Measurements from ENCODE around the gene RNF186.

Gene RNF186

GRCh38 chr1:19804831-19805251 is 10.2 kb downstream of the RNF186 start:
- Histone ChIP-seq H3K36me3 (replicated peaks in 1 of 2; ENCODE audit: control insufficient read depth in 2 of 2, insufficient read depth in 2 of 2, low read length in 2 of 2) (no peaks in the 10 kb centered on the region), H3K18ac (ENCODE audit: low read length) (no peak overlapping the region), H3K27me3 (ENCODE audit: control insufficient read depth in 3 of 3, insufficient read depth in 3 of 3, low read depth in 1 of 3, low read length in 3 of 3) (peaks cover 0 to 47% (median 17%) of the 10 kb centered on the region in 3 experiments), H3K9ac (ENCODE audit: low read depth, low read length, poor library complexity) (no peak overlapping the region), H2BK15ac (ENCODE audit: low read length) (no peak overlapping the region), H2BK5ac (ENCODE audit: low read length) (no peak overlapping the region), H2BK12ac (ENCODE audit: low read length) (no peak overlapping the region), H3K9me3 (replicated peaks in 1 of 2; ENCODE audit: control insufficient read depth in 2 of 2, insufficient read depth in 1 of 2, low read depth in 1 of 2, low read length in 2 of 2) (no peaks in the 10 kb centered on the region), H3K23ac (ENCODE audit: low read depth, low read length, poor library complexity) (no peak overlapping the region), H3K27ac (replicated peaks; ENCODE audit: low read length) (no peak overlapping the region), H4K91ac (ENCODE audit: low read depth, low read length, poor library complexity) (no peak overlapping the region), H3K79me1 (ENCODE audit: low read depth, low read length) (no peaks in the 10 kb centered on the region), H3K14ac (ENCODE audit: low read length) (no peak overlapping the region), H3K4me2 (ENCODE audit: insufficient read depth, low read length, poor library complexity, severe bottlenecking) (no peak overlapping the region), H2AK5ac (ENCODE audit: low read depth, low read length) (no peak overlapping the region), H2BK120ac (ENCODE audit: low read depth, low read length) (no peak overlapping the region), H3K4me3 (ENCODE audit: low read length in 2 of 2) (no peak overlapping the region), H3K4me1 (ENCODE audit: control insufficient read depth in 2 of 2, insufficient read depth in 1 of 2, low read depth in 1 of 2, low read length in 2 of 2) (no peaks in the 10 kb centered on the region), H2AFZ (ENCODE audit: low read length) (no peak overlapping the region), H3K4ac (ENCODE audit: low read length) (no peak overlapping the region), H4K8ac (ENCODE audit: low read depth, low read length) (no peak overlapping the region)
- no peak for DNase-seq (ENCODE audit: low spot score)
- no CpG with 5 or more reads among the region's 6 CpGs for WGBS, 2 donors (ENCODE audit: extremely low coverage in 2 of 2, insufficient read length in 2 of 2, insufficient replicate concordance in 1 of 2)

GRCh38 chr1:19802269-19802668 is 12.8 kb downstream of the RNF186 start:
- H3K27me3 ChIP-seq (ENCODE audit: control insufficient read depth in 3 of 3, insufficient read depth in 3 of 3, low read depth in 1 of 3, low read length in 3 of 3), result peaks cover 0 to 68% (median 28%) of the 10 kb centered on the region in 3 experiments
- no peak overlapping the region for H3K14ac ChIP-seq (ENCODE audit: low read length)
- no peak overlapping the region for H2BK120ac ChIP-seq (ENCODE audit: low read depth, low read length)
- H3K27ac ChIP-seq (replicated peaks; ENCODE audit: low read length), result no peak overlapping the region
- H2BK12ac ChIP-seq (ENCODE audit: low read length), result no peak overlapping the region
- H3K9ac ChIP-seq (ENCODE audit: low read depth, low read length, poor library complexity), result no peak overlapping the region
- H4K8ac ChIP-seq (ENCODE audit: low read depth, low read length), result no peak overlapping the region
- H3K4me3 ChIP-seq (ENCODE audit: low read length in 2 of 2), result no peak overlapping the region
- no peaks in the 10 kb centered on the region for H3K9me3 ChIP-seq (replicated peaks in 1 of 2; ENCODE audit: control insufficient read depth in 2 of 2, insufficient read depth in 1 of 2, low read depth in 1 of 2, low read length in 2 of 2)
- H3K23ac ChIP-seq (ENCODE audit: low read depth, low read length, poor library complexity), result no peak overlapping the region
- WGBS, 2 donors (ENCODE audit: extremely low coverage in 2 of 2, insufficient read length in 2 of 2, insufficient replicate concordance in 1 of 2), result no CpG with 5 or more reads among the region's 7 CpGs
- no peak for DNase-seq (ENCODE audit: low spot score)
- no peak overlapping the region for H2AFZ ChIP-seq (ENCODE audit: low read length)
- H3K79me1 ChIP-seq (ENCODE audit: low read depth, low read length), result no peaks in the 10 kb centered on the region
- H3K36me3 ChIP-seq (replicated peaks in 1 of 2; ENCODE audit: control insufficient read depth in 2 of 2, insufficient read depth in 2 of 2, low read length in 2 of 2), result no peaks in the 10 kb centered on the region
- no peak overlapping the region for H3K4me2 ChIP-seq (ENCODE audit: insufficient read depth, low read length, poor library complexity, severe bottlenecking)
- no peak overlapping the region for H3K18ac ChIP-seq (ENCODE audit: low read length)
- no peak overlapping the region for H2BK5ac ChIP-seq (ENCODE audit: low read length)
- H2BK15ac ChIP-seq (ENCODE audit: low read length), result no peak overlapping the region
- H3K4ac ChIP-seq (ENCODE audit: low read length), result no peak overlapping the region
- H3K4me1 ChIP-seq (ENCODE audit: control insufficient read depth in 2 of 2, insufficient read depth in 1 of 2, low read depth in 1 of 2, low read length in 2 of 2), result peaks cover 0 to 2% of the 10 kb centered on the region in 2 donors
- H2AK5ac ChIP-seq (ENCODE audit: low read depth, low read length), result no peak overlapping the region
- H4K91ac ChIP-seq (ENCODE audit: low read depth, low read length, poor library complexity), result no peak overlapping the region

- Histone ChIP-seq H3K27me3 (ENCODE audit: control insufficient read depth in 3 of 3, insufficient read depth in 3 of 3, low read depth in 1 of 3, low read length in 3 of 3) (peaks cover 0 to 69% (median 28%) of the 10 kb centered on the region in 3 experiments), H2BK5ac (ENCODE audit: low read length) (no peak overlapping the region), H3K36me3 (replicated peaks in 1 of 2; ENCODE audit: control insufficient read depth in 2 of 2, insufficient read depth in 2 of 2, low read length in 2 of 2) (no peaks in the 10 kb centered on the region), H2BK12ac (ENCODE audit: low read length) (no peak overlapping the region), H3K4ac (ENCODE audit: low read length) (no peak overlapping the region), H3K4me3 (ENCODE audit: low read length in 2 of 2) (peak overlapping the region; percentile 28 to 76), H4K91ac (ENCODE audit: low read depth, low read length, poor library complexity) (no peak overlapping the region), H2BK120ac (ENCODE audit: low read depth, low read length) (no peak overlapping the region), H3K14ac (ENCODE audit: low read length) (peak overlapping the region; percentile 51), H3K9ac (ENCODE audit: low read depth, low read length, poor library complexity) (peak overlapping the region; percentile 89), H3K4me1 (ENCODE audit: control insufficient read depth in 2 of 2, insufficient read depth in 1 of 2, low read depth in 1 of 2, low read length in 2 of 2) (peaks cover 0 to 2% of the 10 kb centered on the region in 2 donors), H2BK15ac (ENCODE audit: low read length) (peak overlapping the region; percentile 83), H3K4me2 (ENCODE audit: insufficient read depth, low read length, poor library complexity, severe bottlenecking) (peak overlapping the region; percentile 89), H3K27ac (replicated peaks; ENCODE audit: low read length) (no peak overlapping the region), H3K23ac (ENCODE audit: low read depth, low read length, poor library complexity) (peak overlapping the region; percentile 34), H3K18ac (ENCODE audit: low read length) (peak overlapping the region; percentile 90), H3K79me1 (ENCODE audit: low read depth, low read length) (no peaks in the 10 kb centered on the region), H2AK5ac (ENCODE audit: low read depth, low read length) (no peak overlapping the region), H3K9me3 (replicated peaks in 1 of 2; ENCODE audit: control insufficient read depth in 2 of 2, insufficient read depth in 1 of 2, low read depth in 1 of 2, low read length in 2 of 2) (no peaks in the 10 kb centered on the region), H4K8ac (ENCODE audit: low read depth, low read length) (peak overlapping the region; percentile 23), H2AFZ (ENCODE audit: low read length) (peak overlapping the region; percentile 88)
- WGBS, 2 donors (ENCODE audit: extremely low coverage in 2 of 2, insufficient read length in 2 of 2, insufficient replicate concordance in 1 of 2), result no CpG with 5 or more reads among the region's 33 CpGs
- no peak for DNase-seq (ENCODE audit: low spot score)
Observed at GRCh38 chr1:19800076-19800804, 14.8 kb downstream of the RNF186 start.

- Histone ChIP-seq H2AK5ac (ENCODE audit: low read depth, low read length) (peak within 1 kb of the TSS; percentile 77), H3K4me2 (ENCODE audit: insufficient read depth, low read length, poor library complexity, severe bottlenecking) (peak within 1 kb of the TSS; percentile 89), H2BK120ac (ENCODE audit: low read depth, low read length) (no peak within 1 kb of the TSS), H2AFZ (ENCODE audit: low read length) (peak within 1 kb of the TSS; percentile 88), H2BK15ac (ENCODE audit: low read length) (peak within 1 kb of the TSS; percentile 83), H3K79me1 (ENCODE audit: low read depth, low read length) (no peaks in the 10 kb centered on the region), H3K4me3 (ENCODE audit: low read length in 2 of 2) (peak within 1 kb of the TSS; percentile 28 to 76), H3K18ac (ENCODE audit: low read length) (peak within 1 kb of the TSS; percentile 90), H4K91ac (ENCODE audit: low read depth, low read length, poor library complexity) (no peak within 1 kb of the TSS), H3K36me3 (replicated peaks in 1 of 2; ENCODE audit: control insufficient read depth in 2 of 2, insufficient read depth in 2 of 2, low read length in 2 of 2) (no peaks in the 10 kb centered on the region), H3K4me1 (ENCODE audit: control insufficient read depth in 2 of 2, insufficient read depth in 1 of 2, low read depth in 1 of 2, low read length in 2 of 2) (peaks cover 0 to 2% of the 10 kb centered on the region in 2 donors), H2BK5ac (ENCODE audit: low read length) (no peak within 1 kb of the TSS), H3K27ac (replicated peaks; ENCODE audit: low read length) (no peak within 1 kb of the TSS), H3K9ac (ENCODE audit: low read depth, low read length, poor library complexity) (peak within 1 kb of the TSS; percentile 89), H3K23ac (ENCODE audit: low read depth, low read length, poor library complexity) (peak within 1 kb of the TSS; percentile 34), H3K14ac (ENCODE audit: low read length) (peak within 1 kb of the TSS; percentile 51), H4K8ac (ENCODE audit: low read depth, low read length) (peak within 1 kb of the TSS; percentile 23), H2BK12ac (ENCODE audit: low read length) (no peak within 1 kb of the TSS), H3K4ac (ENCODE audit: low read length) (no peak within 1 kb of the TSS), H3K27me3 (ENCODE audit: control insufficient read depth in 3 of 3, insufficient read depth in 3 of 3, low read depth in 1 of 3, low read length in 3 of 3) (peaks cover 0 to 64% (median 28%) of the 10 kb centered on the region in 3 experiments), H3K9me3 (replicated peaks in 1 of 2; ENCODE audit: control insufficient read depth in 2 of 2, insufficient read depth in 1 of 2, low read depth in 1 of 2, low read length in 2 of 2) (no peaks in the 10 kb centered on the region)
- WGBS, 2 donors (ENCODE audit: extremely low coverage in 2 of 2, insufficient read length in 2 of 2, insufficient replicate concordance in 1 of 2), result no CpG with 5 or more reads among the region's 70 CpGs
- DNase-seq (ENCODE audit: low spot score), result no peak
Observed at GRCh38 chr1:19799230-19800075, 15.6 kb downstream of the RNF186 start, which contains the start of gene TMCO4. Gene TMCO4 (minus strand): TSS chr1:19799916. CDS start chr1:19780758, 19,158 bp downstream.

All from neuronal stem cell (in vitro differentiated cells).